OCI-LY7 (cell line): ENCODE measurements around the gene ARHGEF10L.

Source experiments
- EZH2phosphoT487 ChIP-seq: fragments of 200-600 bp; sonication (generic); IDR thresholded peaks from 2 replicates; pipeline ENCODE4 v1.6.1; 2018; ENCODE audit warnings: low read depth, borderline replicate concordance, mild to moderate bottlenecking, mixed run types, antibody characterized with exemption, low read length, moderate library complexity, mixed read lengths
- TF ChIP-seq, protein P1 (sequence below): fragments of 200-600 bp; sonication (generic); conservative IDR thresholded peaks from 2 replicates; pipeline ENCODE4 v1.5.1; 2014; ENCODE audit warnings: mild to moderate bottlenecking, antibody characterized with exemption, low read length, moderate library complexity, mixed read lengths

DNA sequence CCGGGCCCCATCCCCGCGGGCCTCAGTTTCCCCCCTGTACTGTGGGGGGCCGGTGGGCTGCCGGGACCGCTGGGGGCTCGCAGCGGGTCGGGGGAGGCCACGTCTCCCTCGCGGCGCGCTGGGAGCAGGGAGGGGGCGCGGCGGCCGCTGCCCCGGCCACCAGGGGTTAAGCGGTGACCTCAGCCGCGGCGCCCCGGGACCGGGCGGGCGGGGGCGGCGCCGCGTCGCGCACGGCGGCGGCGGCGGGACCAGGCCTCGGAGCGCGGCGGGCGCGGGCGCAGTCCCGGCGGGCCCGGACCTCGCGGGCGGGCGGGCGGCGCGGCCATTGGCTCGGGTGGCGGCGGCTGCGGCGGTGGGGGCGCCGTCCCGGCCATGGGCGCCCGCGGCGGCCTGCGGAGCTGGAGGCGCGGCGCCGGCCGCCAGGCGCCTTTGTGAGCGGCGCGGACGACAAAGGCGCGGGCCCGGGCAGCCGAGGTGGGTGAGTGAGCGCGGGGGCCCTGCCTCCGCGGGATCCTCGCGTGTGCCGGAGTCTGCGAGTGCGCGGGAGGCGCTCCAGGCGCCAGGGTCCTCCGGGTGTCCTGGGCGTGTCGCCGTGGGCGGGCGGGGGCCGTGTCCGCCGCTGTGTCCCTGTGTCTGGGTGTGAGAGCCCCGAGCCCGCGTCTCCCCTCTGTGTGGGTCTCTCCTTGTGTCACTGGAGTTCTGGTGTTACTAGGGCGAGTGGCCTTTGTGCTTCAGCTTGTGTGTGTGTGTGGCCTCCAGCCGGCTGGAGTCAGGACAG lies at the start of gene ARHGEF10L:
- TF ChIP-seq, protein P1, sequence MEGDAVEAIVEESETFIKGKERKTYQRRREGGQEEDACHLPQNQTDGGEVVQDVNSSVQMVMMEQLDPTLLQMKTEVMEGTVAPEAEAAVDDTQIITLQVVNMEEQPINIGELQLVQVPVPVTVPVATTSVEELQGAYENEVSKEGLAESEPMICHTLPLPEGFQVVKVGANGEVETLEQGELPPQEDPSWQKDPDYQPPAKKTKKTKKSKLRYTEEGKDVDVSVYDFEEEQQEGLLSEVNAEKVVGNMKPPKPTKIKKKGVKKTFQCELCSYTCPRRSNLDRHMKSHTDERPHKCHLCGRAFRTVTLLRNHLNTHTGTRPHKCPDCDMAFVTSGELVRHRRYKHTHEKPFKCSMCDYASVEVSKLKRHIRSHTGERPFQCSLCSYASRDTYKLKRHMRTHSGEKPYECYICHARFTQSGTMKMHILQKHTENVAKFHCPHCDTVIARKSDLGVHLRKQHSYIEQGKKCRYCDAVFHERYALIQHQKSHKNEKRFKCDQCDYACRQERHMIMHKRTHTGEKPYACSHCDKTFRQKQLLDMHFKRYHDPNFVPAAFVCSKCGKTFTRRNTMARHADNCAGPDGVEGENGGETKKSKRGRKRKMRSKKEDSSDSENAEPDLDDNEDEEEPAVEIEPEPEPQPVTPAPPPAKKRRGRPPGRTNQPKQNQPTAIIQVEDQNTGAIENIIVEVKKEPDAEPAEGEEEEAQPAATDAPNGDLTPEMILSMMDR: no peak
- TF ChIP-seq EZH2phosphoT487: no peak
